ENCODE measurements around the gene FALEC. TPM values are rescaled to one million over a fixed set of nuclear protein-coding genes. Genes with fewer than 3 reads are reported as not detected.
"Not testable (repeated sequence)": the region's sequence is repeated elsewhere in the genome, so short reads cannot be mapped to it uniquely, and the experiment has no call there.

The FALEC gene
- total RNA-seq, 1 experiment from 2014 or later = 0.59 TPM

DNA sequence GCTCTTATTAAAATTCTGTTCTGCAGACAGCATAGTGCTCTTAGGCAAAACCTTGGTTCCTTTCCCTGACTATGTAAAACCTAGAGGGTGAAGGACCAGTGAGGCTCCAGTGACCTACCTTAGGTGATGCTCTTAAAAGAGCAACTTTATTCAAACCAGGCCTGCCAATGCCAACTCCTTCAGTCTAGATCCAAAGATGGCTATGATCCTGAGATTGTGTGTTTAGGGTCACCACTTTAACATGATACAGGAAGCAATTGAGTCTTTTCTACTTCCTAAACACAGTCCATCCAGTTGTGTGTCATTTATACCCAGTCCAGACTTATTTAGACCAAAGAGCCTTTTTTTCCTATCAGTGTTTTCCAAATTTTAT is 53.0 kb downstream of the FALEC start:
- TF ChIP-seq, protein P1, sequence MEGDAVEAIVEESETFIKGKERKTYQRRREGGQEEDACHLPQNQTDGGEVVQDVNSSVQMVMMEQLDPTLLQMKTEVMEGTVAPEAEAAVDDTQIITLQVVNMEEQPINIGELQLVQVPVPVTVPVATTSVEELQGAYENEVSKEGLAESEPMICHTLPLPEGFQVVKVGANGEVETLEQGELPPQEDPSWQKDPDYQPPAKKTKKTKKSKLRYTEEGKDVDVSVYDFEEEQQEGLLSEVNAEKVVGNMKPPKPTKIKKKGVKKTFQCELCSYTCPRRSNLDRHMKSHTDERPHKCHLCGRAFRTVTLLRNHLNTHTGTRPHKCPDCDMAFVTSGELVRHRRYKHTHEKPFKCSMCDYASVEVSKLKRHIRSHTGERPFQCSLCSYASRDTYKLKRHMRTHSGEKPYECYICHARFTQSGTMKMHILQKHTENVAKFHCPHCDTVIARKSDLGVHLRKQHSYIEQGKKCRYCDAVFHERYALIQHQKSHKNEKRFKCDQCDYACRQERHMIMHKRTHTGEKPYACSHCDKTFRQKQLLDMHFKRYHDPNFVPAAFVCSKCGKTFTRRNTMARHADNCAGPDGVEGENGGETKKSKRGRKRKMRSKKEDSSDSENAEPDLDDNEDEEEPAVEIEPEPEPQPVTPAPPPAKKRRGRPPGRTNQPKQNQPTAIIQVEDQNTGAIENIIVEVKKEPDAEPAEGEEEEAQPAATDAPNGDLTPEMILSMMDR (IDR thresholded peaks at IDR 0.05; ENCODE audit: insufficient read depth in 1 of 2, low read depth in 1 of 2, low read length in 1 of 2, severe bottlenecking in 1 of 2, unreplicated experiment in 1 of 2) = no peak
- Histone ChIP-seq H3K36me3 (ENCODE audit: control insufficient read depth, insufficient read depth, low read length) (no peaks in the 10 kb centered on the region; the same call in 1 of the 2 replicates), H3K4me1 (peaks cover 56% of the 10 kb centered on the region), H3K9me3 (no peaks in the 10 kb centered on the region), H3K4me3 (ENCODE audit: low read depth, low read length) (peak overlapping the region; percentile 8), H3K27me3 (replicated peaks; ENCODE audit: control insufficient read depth, insufficient read depth, low read length) (no peaks in the 10 kb centered on the region)
- Mint-ChIP-seq H3K27ac (ENCODE audit: unreplicated experiment) (peak overlapping the region; percentile 82), H3K4me3 (ENCODE audit: unreplicated experiment) (peak overlapping the region; percentile 60), H3K36me3 (ENCODE audit: insufficient read depth, unreplicated experiment) (peaks cover 81% of the 10 kb centered on the region), H3K4me1 (ENCODE audit: low read depth, unreplicated experiment) (peaks cover 37% of the 10 kb centered on the region), H3K27me3 (ENCODE audit: insufficient read depth, unreplicated experiment) (no peaks in the 10 kb centered on the region), H3K9me3 (ENCODE audit: unreplicated experiment) (no peaks in the 10 kb centered on the region)
- TSS peak; percentile 77 for BruUV-seq (replicated peaks)
- POLR2A ChIA-PET = interaction anchor here (1.0 to 2.3 kb wide), 5 partner anchors 10 to 129 kb away, joined by 5 to 74 read pairs (median 6); partner anchors contain the start of genes ENSA, FALEC and MCL1
- intact Hi-C loops (cut with micrococcal nuclease; ENCODE audit: unreplicated experiment) = loop anchor here (2.0 to 10.0 kb wide), 3 partner anchors 60 to 436 kb away; partner anchors contain the start of genes CERS2, ENSA, MINDY1 and PRUNE1
- DNase-seq = no peak
- CTCF ChIA-PET = interaction anchor here (0.8 to 1.6 kb wide), 6 partner anchors 8 to 46 kb away, joined by 3 to 9 read pairs (median 6); partner anchors contain the start of gene MCL1

GRCh38 chr1:150572918-150573647 is 57.5 kb downstream of the FALEC start:
- intact Hi-C loops (cut with micrococcal nuclease; ENCODE audit: unreplicated experiment) = no loop called here
- POLR2A ChIA-PET = interaction anchor here (0.7 kb wide), 1 partner anchor 11 kb away, joined by 3 read pairs; no protein-coding TSS in a partner anchor
- peaks cover 59% of the 10 kb centered on the region for H3K4me1 ChIP-seq
- CTCF ChIA-PET = interaction anchor here (1.8 kb wide), 1 partner anchor 13 kb away, joined by 5 read pairs; no protein-coding TSS in a partner anchor
- H3K36me3 ChIP-seq (ENCODE audit: control insufficient read depth, insufficient read depth, low read length) = peaks cover 3% of the 10 kb centered on the region
- Mint-ChIP-seq H3K4me3 (ENCODE audit: unreplicated experiment) (no peak overlapping the region), H3K9me3 (ENCODE audit: unreplicated experiment) (no peaks in the 10 kb centered on the region), H3K27ac (ENCODE audit: unreplicated experiment) (no peak overlapping the region), H3K36me3 (ENCODE audit: insufficient read depth, unreplicated experiment) (peaks cover 100% of the 10 kb centered on the region), H3K27me3 (ENCODE audit: insufficient read depth, unreplicated experiment) (no peaks in the 10 kb centered on the region), H3K4me1 (ENCODE audit: low read depth, unreplicated experiment) (peaks cover 46% of the 10 kb centered on the region)
- DNase-seq = no peak
- TF ChIP-seq, protein P1 (IDR thresholded peaks at IDR 0.05; ENCODE audit: insufficient read depth in 1 of 2, low read depth in 1 of 2, low read length in 1 of 2, severe bottlenecking in 1 of 2, unreplicated experiment in 1 of 2) = no peak
- BruUV-seq (replicated peaks) = no TSS peak
- H3K4me3 ChIP-seq (ENCODE audit: low read depth, low read length) = no peak overlapping the region
- H3K27me3 ChIP-seq (replicated peaks; ENCODE audit: control insufficient read depth, insufficient read depth, low read length) = no peaks in the 10 kb centered on the region
- H3K9me3 ChIP-seq = no peaks in the 10 kb centered on the region

DNA sequence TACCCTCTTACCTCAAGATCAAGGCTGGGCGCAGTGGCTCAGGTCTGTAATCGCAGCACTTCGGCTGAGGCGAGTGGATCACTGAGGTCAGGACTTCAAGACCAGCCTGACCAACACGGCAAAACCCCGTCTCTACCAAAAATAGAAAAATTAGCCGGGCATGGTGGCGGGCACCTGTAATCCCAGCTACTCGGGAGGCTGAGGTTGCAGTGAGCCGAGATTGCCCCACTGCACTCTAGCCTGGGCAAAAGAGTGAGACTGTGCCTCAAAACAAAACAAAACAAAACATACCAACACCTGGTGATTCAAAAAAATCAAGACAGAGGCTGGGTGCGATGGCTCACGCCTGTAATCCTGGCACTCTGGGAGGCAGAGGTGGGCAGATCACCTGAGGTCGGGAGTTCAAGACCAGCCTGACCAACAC is 58.1 kb downstream of the FALEC start:
- DNase-seq; H3K9me3 ChIP-seq; H3K27ac Mint-ChIP-seq (ENCODE audit: unreplicated experiment); H3K36me3 ChIP-seq (ENCODE audit: control insufficient read depth, insufficient read depth, low read length); POLR2A ChIA-PET; H3K27me3 ChIP-seq (replicated peaks; ENCODE audit: control insufficient read depth, insufficient read depth, low read length); BruUV-seq (replicated peaks); H3K4me3 Mint-ChIP-seq (ENCODE audit: unreplicated experiment); intact Hi-C loops (cut with micrococcal nuclease; ENCODE audit: unreplicated experiment); H3K27me3 Mint-ChIP-seq (ENCODE audit: insufficient read depth, unreplicated experiment); H3K4me3 ChIP-seq (ENCODE audit: low read depth, low read length); H3K9me3 Mint-ChIP-seq (ENCODE audit: unreplicated experiment): not testable (repeated sequence)
- CTCF ChIA-PET = interaction anchor here (0.7 kb wide), 1 partner anchor 13 kb away, joined by 3 read pairs; no protein-coding TSS in a partner anchor
- Mint-ChIP-seq H3K4me1 (ENCODE audit: low read depth, unreplicated experiment) (peaks cover 40% of the 10 kb centered on the region), H3K36me3 (ENCODE audit: insufficient read depth, unreplicated experiment) (peaks cover 100% of the 10 kb centered on the region)
- H3K4me1 ChIP-seq = peaks cover 54% of the 10 kb centered on the region

All from Caco-2 (cell line).